MM.1S (cell line): Measurements from ENCODE around the gene CDS2.

Experiments used
- DNase-seq: peaks from one replicate; pipeline ENCODE4 v3.0.0-alpha.2; 2015
- H2AFZ ChIP-seq: fragments of 300-600 bp; sonication (generic); 2 replicates; pipeline ENCODE4 v1.6.0; 2016; ENCODE audit warnings: antibody characterized with exemption, low read length
- H3F3A ChIP-seq: fragments of 300-600 bp; sonication (generic); 2 replicates; pipeline ENCODE4 v1.6.1; 2016; ENCODE audit warnings: mild to moderate bottlenecking, antibody characterized with exemption, low read length, moderate library complexity, mixed read lengths; ENCODE audit not compliant: insufficient read depth
- H3K27ac ChIP-seq: fragments of 300-600 bp; sonication (generic); 2 replicates; pipeline ENCODE4 v1.5.1; 2016; ENCODE audit warnings: mild to moderate bottlenecking, low read length
- H3K27me3 ChIP-seq: fragments of 300-600 bp; sonication (generic); replicated peaks from 2 replicates; pipeline ENCODE4 v1.6.0; 2016; ENCODE audit warnings: low read length; ENCODE audit not compliant: insufficient read depth
- H3K36me3 ChIP-seq: fragments of 300-600 bp; sonication (generic); replicated peaks from 2 replicates; pipeline ENCODE4 v1.6.1; 2016; ENCODE audit warnings: mild to moderate bottlenecking, low read length, mixed read lengths; ENCODE audit not compliant: insufficient read depth
- H3K4me1 ChIP-seq: fragments of 300-600 bp; sonication (generic); 2 replicates; pipeline ENCODE4 v1.6.1; 2016; ENCODE audit warnings: low read length, mixed read lengths
- H3K4me2 ChIP-seq: fragments of 300-600 bp; sonication (generic); 2 replicates; pipeline ENCODE4 v1.6.0; 2016; ENCODE audit warnings: low read depth, low read length
- H3K4me3 ChIP-seq: fragments of 300-600 bp; sonication (generic); 2 replicates; pipeline ENCODE4 v1.5.1; 2016; ENCODE audit warnings: low read length, mixed read lengths
- H3K79me2 ChIP-seq: fragments of 300-600 bp; sonication (generic); 2 replicates; pipeline ENCODE4 v1.6.1; 2016; ENCODE audit warnings: mixed run types, low read length, mixed read lengths
- H3K9ac ChIP-seq: fragments of 300-600 bp; sonication (generic); 2 replicates; pipeline ENCODE4 v1.6.1; 2016; ENCODE audit warnings: low read length, mixed read lengths
- H3K9me2 ChIP-seq: fragments of 300-600 bp; sonication (generic); replicated peaks from 2 replicates; pipeline ENCODE4 v1.6.1; 2016; ENCODE audit warnings: mild to moderate bottlenecking, low read length, mixed read lengths; ENCODE audit not compliant: insufficient read depth
- H3K9me3 ChIP-seq: fragments of 300-600 bp; sonication (generic); replicated peaks from 2 replicates; pipeline ENCODE4 v1.6.1; 2016; ENCODE audit warnings: mild to moderate bottlenecking, low read length, mixed read lengths; ENCODE audit not compliant: insufficient read depth
- H4K20me1 ChIP-seq: fragments of 300-600 bp; sonication (generic); 2 replicates; pipeline ENCODE4 v1.6.1; 2016; ENCODE audit warnings: mild to moderate bottlenecking, low read length, moderate library complexity, mixed read lengths; ENCODE audit not compliant: insufficient read depth
- CTCF ChIP-seq: fragments of 300-600 bp; sonication (generic); IDR thresholded peaks from 2 replicates; pipeline ENCODE4 v1.5.1; 2016; ENCODE audit warnings: antibody characterized with exemption, low read length, mixed read lengths
- EZH2 ChIP-seq: fragments of 300-600 bp; sonication (generic); optimal IDR thresholded peaks from 2 replicates; pipeline ENCODE3; 2017; ENCODE audit warnings: low read depth, mild to moderate bottlenecking, antibody characterized with exemption, low read length, mixed read lengths
- EZH2phosphoT487 ChIP-seq: fragments of 300-600 bp; sonication (generic); IDR thresholded peaks from 2 replicates; pipeline ENCODE4 v1.6.1; 2018; ENCODE audit warnings: antibody characterized with exemption, low read length

CDS2 gene

GRCh38 chr20:5198651-5198924 is 71.8 kb downstream of the CDS2 start:
- H3K9ac ChIP-seq = no peak overlapping the region
- no peak overlapping the region for H3K27ac ChIP-seq
- no peaks in the 10 kb centered on the region for H3K9me2 ChIP-seq
- H4K20me1 ChIP-seq = no peaks in the 10 kb centered on the region
- peaks cover 13% of the 10 kb centered on the region for H3K4me1 ChIP-seq
- no peak overlapping the region for H3K4me2 ChIP-seq
- H3K36me3 ChIP-seq = no peaks in the 10 kb centered on the region
- no peak for DNase-seq
- H3K79me2 ChIP-seq = peaks cover 34% of the 10 kb centered on the region
- no peaks in the 10 kb centered on the region for H3K27me3 ChIP-seq
- no peaks in the 10 kb centered on the region for H3K9me3 ChIP-seq
- no peak overlapping the region for H3K4me3 ChIP-seq
- TF ChIP-seq EZH2 = no peak
- no peak for TF ChIP-seq CTCF
- no peak for TF ChIP-seq EZH2phosphoT487
- peaks cover 10% of the 10 kb centered on the region for H3F3A ChIP-seq
- no peak overlapping the region for H2AFZ ChIP-seq

DNA sequence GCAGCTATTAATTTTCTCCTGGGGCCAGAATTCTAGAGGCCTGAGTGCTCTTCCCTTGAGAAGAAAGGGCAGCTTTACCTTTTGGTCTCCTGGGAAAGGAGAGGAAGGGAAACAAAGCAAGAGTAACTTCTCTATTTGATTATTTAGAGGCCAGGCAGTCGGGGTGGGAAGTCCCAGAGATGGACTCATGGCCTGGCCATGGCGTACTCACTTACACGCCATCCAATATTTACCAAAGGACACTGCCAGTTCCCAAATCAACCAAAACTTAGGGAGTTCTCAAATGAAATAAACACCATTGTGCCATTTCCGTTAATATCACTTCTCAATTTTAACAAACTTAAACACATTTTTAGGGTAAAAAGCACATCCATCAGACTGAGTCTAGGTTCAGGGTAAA is 76.6 kb downstream of the CDS2 start:
- no peak overlapping the region for H3K4me2 ChIP-seq
- H3K9me3 ChIP-seq = no peaks in the 10 kb centered on the region
- H3K4me1 ChIP-seq = no peaks in the 10 kb centered on the region
- H4K20me1 ChIP-seq = no peaks in the 10 kb centered on the region
- DNase-seq = no peak
- H3K79me2 ChIP-seq = peaks cover 1% of the 10 kb centered on the region; the same call in 1 of the 2 replicates
- H3K27ac ChIP-seq = no peak overlapping the region
- no peaks in the 10 kb centered on the region for H3K36me3 ChIP-seq
- no peak overlapping the region for H3K9ac ChIP-seq
- H2AFZ ChIP-seq = no peak overlapping the region
- H3K4me3 ChIP-seq = no peak overlapping the region
- TF ChIP-seq EZH2 (no peak), EZH2phosphoT487 (no peak), CTCF (no peak)
- no peaks in the 10 kb centered on the region for H3K9me2 ChIP-seq
- H3F3A ChIP-seq = no peaks in the 10 kb centered on the region
- no peaks in the 10 kb centered on the region for H3K27me3 ChIP-seq

- no peaks in the 10 kb centered on the region for H3K9me2 ChIP-seq
- no peaks in the 10 kb centered on the region for H3K79me2 ChIP-seq
- H3K36me3 ChIP-seq = no peaks in the 10 kb centered on the region
- H3K4me3 ChIP-seq = no peak overlapping the region
- DNase-seq = peak; percentile 63
- TF ChIP-seq EZH2phosphoT487 (no peak), CTCF (peak; percentile 93), EZH2 (no peak)
- no peak overlapping the region for H2AFZ ChIP-seq
- H3K9me3 ChIP-seq = no peaks in the 10 kb centered on the region
- no peaks in the 10 kb centered on the region for H3F3A ChIP-seq
- no peak overlapping the region for H3K27ac ChIP-seq
- no peak overlapping the region for H3K9ac ChIP-seq
- no peaks in the 10 kb centered on the region for H3K27me3 ChIP-seq
- no peaks in the 10 kb centered on the region for H4K20me1 ChIP-seq
- H3K4me2 ChIP-seq = no peak overlapping the region
- H3K4me1 ChIP-seq = no peaks in the 10 kb centered on the region
Observed at GRCh38 chr20:5205348-5206210, 78.8 kb downstream of the CDS2 start.
